RWPE2 (cell line): ENCODE measurements around the gene NKAIN1.
A peak's percentile ranks its signal among the peaks of the same experiment; 100 is the strongest.

Experiments
- ATAC-seq: fragments of 200-7000 bp; cut with Tn5 transposase; 3 replicates; pipeline ENCODE4 v1.9.1; 2021; ENCODE audit warnings: low read depth
- DNase-seq: peaks from one replicate; pipeline ENCODE4 v3.0.0-alpha.2; 2020; ENCODE audit warnings: low spot score
- H3K27ac ChIP-seq: fragments of 450-650 bp; 2 replicates; pipeline ENCODE4 v1.5.1; 2017; ENCODE audit warnings: mild to moderate bottlenecking; ENCODE audit not compliant: poor library complexity, severe bottlenecking
- H3K27me3 ChIP-seq: fragments of 250-450 bp; sonication (Bioruptor Pico); 2 replicates; pipeline ENCODE4 v1.5.1; 2021; ENCODE audit warnings: mild to moderate bottlenecking, moderate library complexity; ENCODE audit not compliant: insufficient read depth, poor library complexity, severe bottlenecking
- H3K36me3 ChIP-seq: fragments of 250-450 bp; sonication (Bioruptor Pico); 2 replicates; pipeline ENCODE4 v1.5.1; 2020; ENCODE audit warnings: low read depth, mild to moderate bottlenecking, moderate library complexity
- H3K4me1 ChIP-seq: fragments of 250-450 bp; sonication (Bioruptor Pico); 2 replicates; pipeline ENCODE4 v1.5.1; 2021; ENCODE audit warnings: mild to moderate bottlenecking, moderate library complexity; ENCODE audit not compliant: insufficient read depth, poor library complexity, severe bottlenecking
- H3K4me3 ChIP-seq: fragments of 250-450 bp; sonication (Bioruptor Pico); 2 replicates; pipeline ENCODE4 v1.5.1; 2021; ENCODE audit warnings: mild to moderate bottlenecking, moderate library complexity; ENCODE audit not compliant: severe bottlenecking
- H3K9me3 ChIP-seq: fragments of 250-450 bp; sonication (Bioruptor Pico); 2 replicates; pipeline ENCODE4 v1.5.1; 2021; ENCODE audit warnings: mild to moderate bottlenecking, moderate library complexity; ENCODE audit not compliant: severe bottlenecking
- CTCF ChIP-seq: fragments of 450-650 bp; IDR thresholded peaks from one replicate; pipeline ENCODE4 v1.5.1; 2017; ENCODE audit warnings: mild to moderate bottlenecking, moderate library complexity; ENCODE audit not compliant: poor library complexity, severe bottlenecking

Gene NKAIN1

GRCh38 chr1:31170486-31170735 lies 69.3 kb downstream of the NKAIN1 start:
- H3K4me3 ChIP-seq: no peak overlapping the region
- H3K9me3 ChIP-seq: no peaks in the 10 kb centered on the region
- no peaks in the 10 kb centered on the region for H3K27me3 ChIP-seq
- ATAC-seq (no peak), DNase-seq (no peak)
- H3K36me3 ChIP-seq: no peaks in the 10 kb centered on the region
- TF ChIP-seq CTCF: no peak
- H3K4me1 ChIP-seq: peaks cover 9% of the 10 kb centered on the region
- H3K27ac ChIP-seq: peak overlapping the region; percentile 52

- Histone ChIP-seq H3K27ac (no peak overlapping the region), H3K27me3 (no peaks in the 10 kb centered on the region), H3K9me3 (no peaks in the 10 kb centered on the region), H3K36me3 (no peaks in the 10 kb centered on the region), H3K4me3 (no peak overlapping the region), H3K4me1 (peaks cover 9% of the 10 kb centered on the region)
- DNase-seq (no peak), ATAC-seq (no peak)
- TF ChIP-seq CTCF: no peak
Observed at GRCh38 chr1:31166462-31166861, 73.2 kb downstream of the NKAIN1 start.

GRCh38 chr1:31164291-31164690 lies 75.4 kb downstream of the NKAIN1 start:
- ATAC-seq (peak; percentile 50; the same call in 1 of the 3 replicates), DNase-seq (no peak)
- Histone ChIP-seq H3K4me3 (no peak overlapping the region), H3K27ac (no peak overlapping the region), H3K4me1 (no peaks in the 10 kb centered on the region), H3K27me3 (no peaks in the 10 kb centered on the region), H3K9me3 (no peaks in the 10 kb centered on the region), H3K36me3 (no peaks in the 10 kb centered on the region)
- no peak for TF ChIP-seq CTCF

GRCh38 chr1:31163866-31164265 lies 75.8 kb downstream of the NKAIN1 start:
- Histone ChIP-seq H3K4me3 (no peak overlapping the region), H3K27ac (no peak overlapping the region), H3K4me1 (no peaks in the 10 kb centered on the region), H3K36me3 (no peaks in the 10 kb centered on the region), H3K27me3 (no peaks in the 10 kb centered on the region), H3K9me3 (no peaks in the 10 kb centered on the region)
- no peak for TF ChIP-seq CTCF
- ATAC-seq (no peak), DNase-seq (no peak)

- H3K4me1 ChIP-seq: no peaks in the 10 kb centered on the region
- H3K27me3 ChIP-seq: no peaks in the 10 kb centered on the region
- H3K4me3 ChIP-seq: no peak overlapping the region
- H3K9me3 ChIP-seq: no peaks in the 10 kb centered on the region
- no peak overlapping the region for H3K27ac ChIP-seq
- DNase-seq: no peak
- TF ChIP-seq CTCF: no peak
- H3K36me3 ChIP-seq: peaks cover 3% of the 10 kb centered on the region; the same call in 1 of the 2 replicates
- no peak for ATAC-seq
Observed at GRCh38 chr1:31161571-31161970, 78.1 kb downstream of the NKAIN1 start.
